Measurements from ENCODE around the gene CDK12. TPM values are rescaled to one million over a fixed set of nuclear protein-coding genes. Genes with fewer than 3 reads are reported as not detected.

CDK12 gene
- total RNA-seq, 2 experiments from 2014 or later, result 61.4 to 61.9 TPM

Other genes with a start within 250 kb of the CDK12 start
- under 1 TPM; 0.47 to 0.56 TPM for gene STAC2, start 235.5 kb upstream of the CDK12 start, total RNA-seq
- 10 to 100 TPM; 17.7 to 19.1 TPM for gene FBXL20, start 59.9 kb upstream of the CDK12 start, total RNA-seq
- gene MED1, start 10.2 kb upstream of the CDK12 start, total RNA-seq, result 10 to 100 TPM; 60.7 to 64.7 TPM
- gene NEUROD2, start 146.4 kb downstream of the CDK12 start, total RNA-seq, result not detected
- gene PPP1R1B, start 165.5 kb downstream of the CDK12 start, total RNA-seq, result not detected
- gene STARD3, start 175.7 kb downstream of the CDK12 start, total RNA-seq, result 10 to 100 TPM; 48.7 to 50.3 TPM
- 1 to 10 TPM in 1 of 2 experiments, under 1 TPM in 1; 0.95 to 1.3 TPM for gene TCAP, start 203.9 kb downstream of the CDK12 start, total RNA-seq
- under 1 TPM in 1 of 2 experiments, not detected in 1; 0.40 TPM for gene PNMT, start 207.0 kb downstream of the CDK12 start, total RNA-seq
- gene PGAP3, start 226.6 kb downstream of the CDK12 start, total RNA-seq, result 1 to 10 TPM; 6.4 to 7.4 TPM
- 1 to 10 TPM; 5.2 TPM for gene ERBB2, start 238.6 kb downstream of the CDK12 start, total RNA-seq